Neutrophil (primary cell): Measurements from ENCODE around the gene GPR108.

Experiments
- H3K27ac ChIP-seq: fragments of 200-600 bp; sonication (generic); 2 replicates; pipeline ENCODE4 v1.5.1; 2016; ENCODE audit warnings: mild to moderate bottlenecking, moderate library complexity
- H3K27me3 ChIP-seq: fragments of 200-600 bp; sonication (generic); 2 replicates; pipeline ENCODE4 v1.6.0; 2016; ENCODE audit warnings: mild to moderate bottlenecking
- H3K36me3 ChIP-seq: fragments of 200-600 bp; sonication (generic); 2 replicates; pipeline ENCODE4 v1.5.1; 2017
- H3K4me1 ChIP-seq, 2 experiments: fragments of 200-600 bp in 1 of 2; sonication (generic) in 1 of 2; 1 replicate in 1 of 2; 2 replicates in 1 of 2; pipeline versions ENCODE4 v1.5.1 to v1.6.1; 2013 to 2016; ENCODE audit warnings: low read depth in 1 of 2, low read length in 1 of 2, mild to moderate bottlenecking in 1 of 2, moderate library complexity in 1 of 2; ENCODE audit not compliant: control insufficient read depth in 1 of 2, insufficient read depth in 1 of 2
- H3K4me3 ChIP-seq, 2 experiments: fragments of 200-600 bp in 1 of 2; sonication (generic) in 1 of 2; 1 replicate in 1 of 2; 2 replicates in 1 of 2; pipeline ENCODE4 v1.5.1; 2013 to 2016; ENCODE audit warnings: low read depth in 1 of 2, low read length in 1 of 2, mild to moderate bottlenecking in 1 of 2, moderate library complexity in 1 of 2
- H3K9me3 ChIP-seq: fragments of 200-600 bp; sonication (generic); 2 replicates; pipeline ENCODE4 v1.5.1; 2016
- TF ChIP-seq, protein P1 (sequence below): fragments of 200-600 bp; sonication (generic); IDR thresholded peaks from 2 replicates; pipeline ENCODE4 v1.5.1; 2016; ENCODE audit warnings: antibody characterized with exemption

Gene GPR108

GRCh38 chr19:6691342-6691741 is 46.0 kb downstream of the GPR108 start:
- Histone ChIP-seq H3K4me3 (no peak overlapping the region), H3K27ac (no peak overlapping the region), H3K36me3 (no peaks in the 10 kb centered on the region), H3K4me1 (no peaks in the 10 kb centered on the region), H3K9me3 (no peaks in the 10 kb centered on the region), H3K27me3 (peaks cover 12% of the 10 kb centered on the region)
- TF ChIP-seq, protein P1, sequence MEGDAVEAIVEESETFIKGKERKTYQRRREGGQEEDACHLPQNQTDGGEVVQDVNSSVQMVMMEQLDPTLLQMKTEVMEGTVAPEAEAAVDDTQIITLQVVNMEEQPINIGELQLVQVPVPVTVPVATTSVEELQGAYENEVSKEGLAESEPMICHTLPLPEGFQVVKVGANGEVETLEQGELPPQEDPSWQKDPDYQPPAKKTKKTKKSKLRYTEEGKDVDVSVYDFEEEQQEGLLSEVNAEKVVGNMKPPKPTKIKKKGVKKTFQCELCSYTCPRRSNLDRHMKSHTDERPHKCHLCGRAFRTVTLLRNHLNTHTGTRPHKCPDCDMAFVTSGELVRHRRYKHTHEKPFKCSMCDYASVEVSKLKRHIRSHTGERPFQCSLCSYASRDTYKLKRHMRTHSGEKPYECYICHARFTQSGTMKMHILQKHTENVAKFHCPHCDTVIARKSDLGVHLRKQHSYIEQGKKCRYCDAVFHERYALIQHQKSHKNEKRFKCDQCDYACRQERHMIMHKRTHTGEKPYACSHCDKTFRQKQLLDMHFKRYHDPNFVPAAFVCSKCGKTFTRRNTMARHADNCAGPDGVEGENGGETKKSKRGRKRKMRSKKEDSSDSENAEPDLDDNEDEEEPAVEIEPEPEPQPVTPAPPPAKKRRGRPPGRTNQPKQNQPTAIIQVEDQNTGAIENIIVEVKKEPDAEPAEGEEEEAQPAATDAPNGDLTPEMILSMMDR: no peak

DNA sequence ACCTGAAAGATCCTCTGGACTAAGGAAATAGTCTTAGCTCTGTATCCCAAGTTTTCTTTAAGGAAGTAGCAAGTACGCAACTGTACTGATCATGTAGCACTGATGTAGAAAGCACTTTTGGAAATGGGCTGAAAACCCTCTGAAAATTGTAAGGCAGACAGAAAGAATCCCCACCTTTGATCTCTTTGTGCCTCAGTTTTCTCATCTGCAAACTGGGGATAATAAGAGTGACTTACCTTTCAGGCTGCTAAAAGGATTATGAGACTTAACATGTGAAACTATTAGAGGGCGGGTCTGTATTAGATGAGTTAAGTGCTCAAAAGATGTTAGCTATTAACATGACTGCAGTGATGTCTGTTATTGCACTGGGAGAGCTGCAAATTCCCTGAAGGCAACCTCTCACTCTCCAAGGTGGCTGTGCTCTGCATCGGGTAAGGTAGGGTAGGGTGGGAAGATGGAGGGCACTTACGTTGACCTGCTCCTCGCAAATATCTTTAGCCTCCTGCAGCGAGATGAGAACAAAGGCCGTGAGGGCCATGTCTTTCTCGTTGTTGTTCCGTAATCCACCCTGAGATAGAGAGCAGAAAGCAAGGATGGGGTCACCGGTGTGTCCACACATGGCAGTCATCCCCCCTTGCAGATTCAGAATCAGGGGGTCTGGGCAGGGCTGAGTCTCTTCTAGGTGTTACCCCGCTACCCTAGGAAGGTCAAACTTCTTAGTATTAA is 47.1 kb downstream of the GPR108 start:
- TF ChIP-seq, protein P1: no peak
- Histone ChIP-seq H3K27me3 (peaks cover 12% of the 10 kb centered on the region), H3K27ac (no peak overlapping the region), H3K4me1 (no peaks in the 10 kb centered on the region), H3K9me3 (no peaks in the 10 kb centered on the region), H3K4me3 (no peak overlapping the region), H3K36me3 (no peaks in the 10 kb centered on the region)

DNA sequence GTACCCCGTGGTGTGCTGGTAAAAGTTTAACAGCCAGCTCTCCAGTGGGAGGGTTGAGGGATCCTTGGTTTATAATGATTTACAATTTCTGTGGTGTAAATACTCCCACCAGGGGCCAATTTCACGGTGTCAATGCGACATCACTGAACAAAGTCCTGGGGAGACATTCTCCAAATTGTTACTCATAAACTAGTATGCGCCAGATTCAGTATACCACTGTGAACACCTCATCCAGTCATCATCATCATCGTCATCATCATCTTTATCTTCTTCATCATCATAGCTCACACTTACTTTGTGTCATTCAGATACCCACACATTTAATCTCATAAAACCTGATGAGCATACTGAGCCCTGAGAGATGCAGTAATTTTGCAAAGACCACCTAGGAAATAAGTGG is 50.3 kb downstream of the GPR108 start:
- TF ChIP-seq, protein P1: no peak
- H3K36me3 ChIP-seq: no peaks in the 10 kb centered on the region
- H3K27me3 ChIP-seq: peaks cover 22% of the 10 kb centered on the region
- no peak overlapping the region for H3K27ac ChIP-seq
- H3K9me3 ChIP-seq: no peaks in the 10 kb centered on the region
- no peaks in the 10 kb centered on the region for H3K4me1 ChIP-seq
- H3K4me3 ChIP-seq: no peak overlapping the region

DNA sequence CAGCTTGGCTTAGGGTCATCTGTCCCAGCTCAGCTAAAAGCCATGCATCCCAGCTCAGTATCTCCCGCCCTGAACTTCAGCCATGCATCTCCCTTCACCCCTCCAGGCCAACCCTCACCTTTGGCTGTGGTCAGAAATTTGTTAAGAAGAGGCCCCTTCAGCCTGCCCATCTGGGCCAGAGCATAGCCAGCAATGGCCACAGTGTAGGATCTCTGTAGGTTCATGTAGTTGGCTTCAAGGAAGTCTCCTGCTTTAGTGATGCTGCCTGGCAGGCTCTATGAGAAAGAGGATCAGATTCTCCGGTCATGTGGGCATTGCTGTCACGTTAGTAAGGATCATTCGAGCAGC is 50.8 kb downstream of the GPR108 start:
- H3K9me3 ChIP-seq: no peaks in the 10 kb centered on the region
- no peak overlapping the region for H3K4me3 ChIP-seq
- H3K4me1 ChIP-seq: no peaks in the 10 kb centered on the region
- TF ChIP-seq, protein P1: no peak
- H3K36me3 ChIP-seq: no peaks in the 10 kb centered on the region
- H3K27ac ChIP-seq: no peak overlapping the region
- H3K27me3 ChIP-seq: peaks cover 27% of the 10 kb centered on the region

- TF ChIP-seq, protein P1: no peak
- H3K9me3 ChIP-seq: no peaks in the 10 kb centered on the region
- H3K4me1 ChIP-seq: no peaks in the 10 kb centered on the region
- no peaks in the 10 kb centered on the region for H3K36me3 ChIP-seq
- H3K27me3 ChIP-seq: peaks cover 32% of the 10 kb centered on the region
- H3K27ac ChIP-seq: no peak overlapping the region
- H3K4me3 ChIP-seq: no peak overlapping the region
These were observed 51.3 kb downstream of the GPR108 start for GRCh38 chr19:6685962-6686627.
